Activated T-helper 1 cell treated with anti-CD3 and anti-CD28 coated beads, Interleukin-12 subunit alpha, Interleukin-12 subunit beta, Interleukin-2, Interleukin-4 antibody, amounts not matched to agents 30 ng/mL and 10 ng/mL and 1 ng/mL, durations not matched to agents 14 hours and 24 hours and 36 hours (primary cell): ENCODE results near the gene TCEANC2. TPM values are rescaled to one million over a fixed set of nuclear protein-coding genes. Genes with fewer than 3 reads are reported as not detected.

ENCODE experiments used
- DNase-seq: peaks from one replicate; pipeline ENCODE4 v3.0.0; 2021; ENCODE audit warnings: low spot score
- H3K27ac Mint-ChIP-seq: one replicate; pipeline ENCODE4 v1.8.0; 2021; ENCODE audit warnings: mild to moderate bottlenecking, mixed read lengths
- H3K27me3 Mint-ChIP-seq: one replicate; pipeline ENCODE4 v1.8.0; 2022; ENCODE audit warnings: mild to moderate bottlenecking, moderate library complexity, mixed read lengths; ENCODE audit not compliant: insufficient read depth
- H3K36me3 Mint-ChIP-seq: one replicate; pipeline ENCODE4 v1.8.0; 2021; ENCODE audit warnings: low read depth, mixed read lengths
- H3K4me1 Mint-ChIP-seq: one replicate; pipeline ENCODE4 v1.8.0; 2021; ENCODE audit warnings: low read depth, mixed read lengths
- H3K4me3 Mint-ChIP-seq: one replicate; pipeline ENCODE4 v1.8.0; 2021; ENCODE audit warnings: mild to moderate bottlenecking, moderate library complexity, mixed read lengths
- H3K9me3 Mint-ChIP-seq: one replicate; pipeline ENCODE4 v1.8.0; 2021; ENCODE audit warnings: mixed read lengths
- intact Hi-C: fragments of 100-400 bp; cut with micrococcal nuclease; formaldehyde crosslinking; loops from one replicate; pipeline ENCODE4 v1.15.1; 2024
- total RNA-seq: library from RNA; stranded (reverse); gene quantifications from 2 replicates; pipeline ENCODE4 v1.2.3, GENCODE V29; 2022

TCEANC2 gene
- total RNA-seq, 1 donor from 2014 or later: 12.0 TPM

DNA sequence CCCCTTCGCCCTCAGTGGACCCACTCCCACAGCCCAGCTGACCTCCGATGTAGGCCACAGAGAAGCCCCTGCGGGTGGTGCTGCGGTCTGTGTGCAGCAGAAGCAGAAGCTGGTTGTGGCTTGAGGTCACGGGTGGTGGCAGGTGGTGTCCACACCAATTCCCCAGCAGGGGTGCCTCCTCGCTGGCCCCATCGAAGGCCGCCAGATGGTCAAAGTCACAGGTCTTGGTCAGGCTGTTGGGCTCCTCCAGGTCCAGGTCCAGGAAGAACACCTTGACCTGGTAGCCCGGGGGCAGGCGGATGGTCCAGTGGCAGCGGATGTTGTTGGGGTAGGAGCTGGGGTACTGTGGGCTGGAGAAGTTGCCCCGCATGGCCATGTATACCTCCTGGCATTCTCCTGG, 86.3 kb downstream of the TCEANC2 start:
- no peaks in the 10 kb centered on the region for H3K4me1 Mint-ChIP-seq
- intact Hi-C loops: no loop called here
- H3K9me3 Mint-ChIP-seq: no peaks in the 10 kb centered on the region
- no peak overlapping the region for H3K4me3 Mint-ChIP-seq
- no peaks in the 10 kb centered on the region for H3K36me3 Mint-ChIP-seq
- no peaks in the 10 kb centered on the region for H3K27me3 Mint-ChIP-seq
- no peak overlapping the region for H3K27ac Mint-ChIP-seq
- DNase-seq: no peak

DNA sequence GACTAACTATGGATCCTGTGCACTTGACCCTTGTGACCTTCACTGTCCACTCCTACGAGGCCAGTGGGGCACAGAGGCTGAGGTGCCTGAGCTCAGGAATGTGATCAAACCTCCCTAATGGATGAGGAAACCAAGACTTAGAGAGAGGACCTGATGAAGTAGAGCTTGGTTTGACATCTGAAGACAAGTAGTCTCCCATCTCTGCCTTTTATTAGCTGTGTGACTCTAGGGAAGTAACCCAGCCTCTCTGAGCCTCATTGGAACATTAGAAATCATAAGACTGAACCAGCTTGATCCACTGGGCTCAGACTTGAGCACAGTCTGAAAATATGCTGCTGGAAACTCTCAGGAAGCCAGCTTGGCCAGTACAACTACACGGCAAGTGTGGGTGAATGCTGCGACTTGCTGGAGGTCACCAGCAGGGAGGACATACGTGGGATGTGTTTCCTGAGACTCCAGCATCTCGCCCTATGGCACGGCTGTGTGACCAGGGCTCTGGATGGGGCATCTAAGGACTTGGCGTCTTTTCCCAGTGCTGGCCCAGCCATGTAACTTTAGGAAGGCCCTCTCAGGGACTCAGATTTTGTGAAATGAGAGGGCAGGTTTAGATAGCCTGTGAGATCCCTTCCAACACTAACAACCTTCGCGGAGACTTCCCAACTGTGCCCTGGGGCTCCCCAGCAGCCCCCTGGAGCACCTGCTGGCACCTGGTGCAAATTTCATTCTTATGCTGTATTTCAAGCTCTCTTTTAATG, 88.9 kb downstream of the TCEANC2 start:
- H3K36me3 Mint-ChIP-seq: no peaks in the 10 kb centered on the region
- no peaks in the 10 kb centered on the region for H3K9me3 Mint-ChIP-seq
- H3K4me3 Mint-ChIP-seq: no peak overlapping the region
- no peak for DNase-seq
- H3K27me3 Mint-ChIP-seq: no peaks in the 10 kb centered on the region
- H3K4me1 Mint-ChIP-seq: no peaks in the 10 kb centered on the region
- no peak overlapping the region for H3K27ac Mint-ChIP-seq
- intact Hi-C loops: no loop called here

DNA sequence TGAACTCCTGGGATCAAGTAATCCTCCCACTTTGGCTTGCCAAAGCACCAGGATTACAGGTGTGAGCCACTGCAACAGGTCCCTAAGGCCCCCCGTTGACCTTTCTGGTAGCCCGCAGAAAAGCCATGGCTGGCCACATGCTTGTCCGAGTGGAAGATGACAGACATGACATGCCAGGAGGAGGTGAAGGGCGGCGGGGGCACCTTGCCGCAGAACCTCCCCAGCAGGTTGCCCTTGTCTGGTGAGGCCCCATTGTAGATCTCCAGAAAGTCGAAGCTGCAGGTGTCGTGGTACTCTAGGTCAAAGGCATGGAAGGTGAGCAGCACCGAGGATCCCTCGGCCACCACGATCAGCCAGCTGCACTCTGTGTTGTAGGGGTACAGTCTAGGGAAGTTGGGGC, 91.0 kb downstream of the TCEANC2 start:
- H3K4me3 Mint-ChIP-seq: no peak overlapping the region
- H3K4me1 Mint-ChIP-seq: no peaks in the 10 kb centered on the region
- no peaks in the 10 kb centered on the region for H3K9me3 Mint-ChIP-seq
- DNase-seq: no peak
- no peak overlapping the region for H3K27ac Mint-ChIP-seq
- no peaks in the 10 kb centered on the region for H3K27me3 Mint-ChIP-seq
- H3K36me3 Mint-ChIP-seq: no peaks in the 10 kb centered on the region
- intact Hi-C loops: no loop called here

DNA sequence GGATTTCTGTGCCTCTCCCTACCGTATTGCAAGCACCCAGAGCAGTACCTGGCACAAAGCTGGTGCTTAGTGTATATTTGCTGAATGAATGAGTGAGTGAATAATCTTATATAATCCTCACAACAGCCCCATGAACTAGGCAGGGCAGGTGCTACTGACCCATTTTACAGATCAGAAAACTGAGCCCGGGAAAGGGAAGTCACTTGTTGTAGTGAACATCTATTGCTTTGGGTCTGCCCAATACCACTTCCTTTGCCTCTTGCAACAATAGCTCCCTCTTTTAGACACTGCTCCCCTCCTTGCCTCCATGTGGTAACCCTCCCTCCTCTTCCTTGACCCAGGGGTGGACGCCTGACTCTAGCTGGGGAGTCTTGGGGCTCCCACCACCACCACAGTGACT, 96.3 kb downstream of the TCEANC2 start:
- no peak for DNase-seq

DNA sequence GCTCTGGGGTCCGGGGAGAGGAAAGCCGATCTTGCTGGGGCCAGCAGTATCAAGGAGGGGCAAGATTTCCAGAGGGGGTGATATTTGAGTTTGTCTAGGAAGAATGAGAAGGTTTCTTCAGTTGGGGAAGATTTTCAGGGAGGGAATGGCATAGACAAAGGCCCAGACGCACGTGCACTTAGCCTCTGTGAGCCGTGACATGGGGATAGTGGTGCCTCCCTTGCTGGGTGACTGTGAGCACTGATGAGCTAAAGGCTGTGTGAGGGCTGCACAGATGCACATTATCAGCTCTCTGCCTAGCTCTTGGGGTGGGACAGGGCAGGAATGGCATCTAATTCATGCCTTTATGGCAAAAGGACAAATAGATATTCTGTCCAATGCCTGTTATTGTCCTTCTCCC, 97.6 kb downstream of the TCEANC2 start:
- Mint-ChIP-seq H3K36me3 (no peaks in the 10 kb centered on the region), H3K27me3 (no peaks in the 10 kb centered on the region), H3K9me3 (no peaks in the 10 kb centered on the region), H3K4me3 (no peak overlapping the region), H3K27ac (no peak overlapping the region), H3K4me1 (no peaks in the 10 kb centered on the region)
- no peak for DNase-seq
- intact Hi-C loops: no loop called here

More for the DNA sequence above, 96.3 kb downstream of the TCEANC2 start:
- Mint-ChIP-seq H3K27me3 (no peaks in the 10 kb centered on the region), H3K9me3 (no peaks in the 10 kb centered on the region), H3K4me1 (no peaks in the 10 kb centered on the region), H3K36me3 (no peaks in the 10 kb centered on the region), H3K27ac (no peak overlapping the region), H3K4me3 (no peak overlapping the region)
- intact Hi-C loops: no loop called here

DNA sequence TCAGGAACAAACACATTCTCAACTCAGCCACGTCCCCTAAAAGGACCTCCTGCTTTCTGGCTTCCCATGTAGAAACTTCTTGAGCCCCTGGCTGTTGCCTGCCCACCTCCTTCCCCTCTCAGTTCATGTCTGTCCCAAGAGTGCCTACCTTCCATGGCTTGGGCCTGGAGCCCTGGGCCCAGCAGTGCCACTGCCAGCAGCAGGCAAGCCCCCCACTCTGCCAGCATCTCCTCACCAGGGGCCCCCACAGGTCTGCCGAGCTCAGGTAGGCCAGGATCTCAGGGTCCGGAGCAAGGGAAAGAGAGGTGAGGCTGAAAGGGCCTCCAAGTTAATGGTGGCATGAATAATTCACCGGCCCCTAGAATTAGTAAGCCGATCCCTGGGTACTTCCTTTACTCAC, 99.3 kb downstream of the TCEANC2 start, which contains the start of gene CDCP2:
Gene CDCP2, minus strand, starts transcription at position 305 of the 400 bp plus-strand sequence. Its CDS starts 78 bp downstream, at position 227.
- H3K4me3 Mint-ChIP-seq: no peak within 1 kb of the TSS
- no peaks in the 10 kb centered on the region for H3K4me1 Mint-ChIP-seq
- intact Hi-C loops: no loop called here
- H3K9me3 Mint-ChIP-seq: no peaks in the 10 kb centered on the region
- H3K27ac Mint-ChIP-seq: no peak within 1 kb of the TSS
- H3K27me3 Mint-ChIP-seq: no peaks in the 10 kb centered on the region
- DNase-seq: no peak
- no peaks in the 10 kb centered on the region for H3K36me3 Mint-ChIP-seq

DNA sequence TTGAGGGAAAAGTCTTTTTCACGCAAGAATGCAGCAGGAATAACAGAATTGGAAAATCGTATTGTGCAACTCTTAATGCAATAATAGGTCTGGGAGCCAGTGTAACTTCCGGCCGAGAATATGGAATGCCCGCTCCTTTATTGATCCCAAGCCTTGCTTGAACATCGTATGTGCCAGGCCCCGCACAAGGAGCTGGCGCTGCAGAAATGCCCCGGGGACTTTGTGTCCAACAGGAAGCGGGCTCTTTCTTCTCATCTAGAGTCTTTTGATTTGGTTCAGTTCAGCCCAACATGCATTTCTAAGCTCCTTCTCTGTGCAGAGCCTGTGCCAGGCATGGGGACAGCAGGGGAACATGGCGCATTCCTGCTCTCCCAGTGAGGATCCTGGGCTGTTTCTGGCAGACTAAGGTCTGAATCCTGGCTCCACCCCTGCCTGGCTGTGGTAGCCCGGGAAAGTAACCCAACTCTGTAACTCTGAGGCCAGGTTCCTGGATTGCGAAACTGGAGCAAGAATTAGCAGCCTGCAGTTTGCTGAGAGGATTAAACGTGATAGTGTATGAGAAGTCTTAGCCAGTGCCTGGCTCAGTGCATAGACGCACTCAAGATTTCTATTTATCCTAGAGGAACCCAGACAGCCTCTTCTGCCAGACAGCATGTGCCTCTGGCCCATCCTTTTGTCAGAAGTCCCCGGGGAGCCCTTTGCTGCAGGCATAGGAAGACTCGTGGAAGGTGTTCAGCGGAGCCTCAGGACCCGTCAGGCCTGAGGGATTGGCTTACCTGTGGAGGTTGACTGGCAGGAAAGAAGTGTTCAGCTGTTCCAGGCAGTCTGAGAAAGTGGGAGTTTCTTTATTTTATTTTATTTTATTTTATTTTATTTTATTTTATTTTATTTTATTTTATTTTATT, 100.4 kb downstream of the TCEANC2 start:
- H3K4me1 Mint-ChIP-seq: no peaks in the 10 kb centered on the region
- H3K27me3 Mint-ChIP-seq: no peaks in the 10 kb centered on the region
- H3K4me3 Mint-ChIP-seq: no peak overlapping the region
- H3K9me3 Mint-ChIP-seq: no peaks in the 10 kb centered on the region
- no peak overlapping the region for H3K27ac Mint-ChIP-seq
- intact Hi-C loops: no loop called here
- H3K36me3 Mint-ChIP-seq: no peaks in the 10 kb centered on the region
- no peak for DNase-seq

Other genes with a start within 250 kb of the TCEANC2 start
- 33.2 and 38.2 TPM in 2 replicates for gene NDC1, start 215.3 kb upstream of the TCEANC2 start, total RNA-seq
- 14.7 and 15.2 TPM in 2 replicates for gene YIPF1, start 163.8 kb upstream of the TCEANC2 start, total RNA-seq
- gene DIO1, start 159.4 kb upstream of the TCEANC2 start, total RNA-seq: not detected in 2 replicates
- gene IFT25, start 107.9 kb upstream of the TCEANC2 start, total RNA-seq: 50.2 and 52.6 TPM in 2 replicates
- gene LRRC42, start 107.3 kb upstream of the TCEANC2 start, total RNA-seq: 30.7 and 32.8 TPM in 2 replicates
- not detected in 2 replicates for gene LDLRAD1, start 35.4 kb upstream of the TCEANC2 start, total RNA-seq
- gene TMEM59, start 404 bp upstream of the TCEANC2 start, total RNA-seq: 119 and 133 TPM in 2 replicates
- not detected in 2 replicates for gene CDCP2, start 99.4 kb downstream of the TCEANC2 start, total RNA-seq
- gene CYB5RL, start 146.4 kb downstream of the TCEANC2 start, total RNA-seq: 8.3 and 11.3 TPM in 2 replicates
- 145 and 150 TPM in 2 replicates for gene MRPL37, start 146.6 kb downstream of the TCEANC2 start, total RNA-seq